UCSD-AML1 (cell line): ENCODE measurements around the gene PTGER2.

Source experiments
- DNase-seq: peaks from one replicate; lab custom pipeline; 2025; ENCODE audit not compliant: unreplicated experiment; lab: John Stamatoyannopoulos, UW

Gene PTGER2

GRCh38 chr14:52366796-52367315 lies 52.7 kb downstream of the PTGER2 start:
- DNase-seq, result no peak

GRCh38 chr14:52369305-52369801 lies 55.2 kb downstream of the PTGER2 start:
- no peak for DNase-seq

GRCh38 chr14:52370406-52370935 lies 56.4 kb downstream of the PTGER2 start:
- no peak for DNase-seq

- no peak for DNase-seq
Observed at GRCh38 chr14:52377940-52378339, 63.8 kb downstream of the PTGER2 start.
